NCI-H82 treated with DMSO at 0.1 percent for 48 hours (cell line): Measurements from ENCODE around the gene PRKAG2.

Source experiments
- DNase-seq: peaks from one replicate; lab custom pipeline; 2025; ENCODE audit not compliant: unreplicated experiment; lab: John Stamatoyannopoulos, UW

Gene PRKAG2

GRCh38 chr7:151630851-151631569 is 245.9 kb downstream of the PRKAG2 start:
- no peak for DNase-seq

- no peak for DNase-seq
Observed at GRCh38 chr7:151630358-151630757, 246.6 kb downstream of the PRKAG2 start.

- no peak for DNase-seq
Observed at GRCh38 chr7:151629713-151630272, 247.1 kb downstream of the PRKAG2 start.

DNA sequence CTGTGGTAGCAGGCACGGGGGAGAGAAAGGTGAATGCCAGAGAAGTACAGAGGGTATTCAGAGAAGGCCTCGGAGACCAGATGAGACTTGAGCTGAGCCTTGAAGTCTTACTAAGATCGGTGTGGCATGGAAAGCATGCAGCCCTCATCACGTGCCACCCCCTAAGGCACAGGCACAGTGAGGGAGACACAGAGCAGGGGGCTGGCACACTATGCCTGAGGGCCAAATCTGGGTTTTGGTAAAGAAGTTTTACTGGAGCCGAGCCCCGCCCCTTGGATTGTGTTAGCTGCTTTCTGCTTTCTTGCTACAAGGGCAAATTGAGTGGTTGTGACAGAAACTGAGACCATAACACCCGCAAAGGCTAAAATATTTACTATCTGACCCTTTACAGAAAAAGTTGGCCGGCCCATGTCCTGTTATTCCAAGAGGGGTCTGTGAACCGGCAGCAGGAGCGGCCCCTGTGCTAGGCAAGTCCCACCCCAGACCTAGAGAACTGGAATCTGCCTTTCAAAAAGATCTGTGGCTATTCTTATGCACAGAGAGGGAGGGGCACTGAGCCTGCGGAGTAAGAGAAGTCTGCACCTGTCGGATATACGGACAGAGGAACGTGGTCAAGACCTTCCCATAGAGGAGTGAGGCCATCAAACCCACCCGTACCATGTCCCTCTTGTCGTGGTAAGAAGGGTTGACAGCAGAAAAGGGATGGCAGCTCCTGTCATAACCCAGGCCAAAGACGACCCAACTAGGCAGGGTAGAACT is 247.9 kb downstream of the PRKAG2 start:
- DNase-seq: no peak

DNA sequence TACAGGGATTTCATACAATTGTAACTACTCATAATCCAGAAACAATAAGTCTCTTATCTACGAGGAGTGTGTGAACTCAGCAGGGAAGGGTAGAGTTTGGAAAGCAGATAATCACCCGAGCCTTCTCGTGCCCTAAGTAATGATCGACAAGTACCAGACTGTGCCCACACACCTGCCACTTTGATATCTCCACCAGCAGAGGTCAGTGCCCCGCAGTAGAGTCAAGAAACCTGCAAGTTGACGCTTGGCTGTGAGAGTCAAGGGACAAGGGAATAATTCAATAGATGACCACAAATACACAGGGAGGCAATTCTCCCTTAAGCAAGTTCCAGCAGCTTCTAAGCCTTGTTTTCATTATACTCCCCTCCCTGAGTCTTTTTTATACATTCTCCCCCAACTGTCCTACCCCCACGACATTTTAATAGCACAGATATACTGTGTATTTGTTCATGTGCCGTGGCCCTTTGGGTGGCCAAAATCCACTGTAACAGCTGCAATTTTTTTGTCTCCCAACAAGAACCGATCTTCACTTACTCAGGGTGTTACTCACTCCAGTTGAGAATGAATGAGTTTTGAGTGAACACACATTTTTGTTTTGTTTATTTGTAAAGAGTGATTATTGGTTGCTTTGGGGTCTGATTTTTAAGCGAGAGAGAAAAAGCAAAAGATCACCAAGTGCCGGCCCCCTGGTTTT is 250.3 kb downstream of the PRKAG2 start:
- no peak for DNase-seq

DNA sequence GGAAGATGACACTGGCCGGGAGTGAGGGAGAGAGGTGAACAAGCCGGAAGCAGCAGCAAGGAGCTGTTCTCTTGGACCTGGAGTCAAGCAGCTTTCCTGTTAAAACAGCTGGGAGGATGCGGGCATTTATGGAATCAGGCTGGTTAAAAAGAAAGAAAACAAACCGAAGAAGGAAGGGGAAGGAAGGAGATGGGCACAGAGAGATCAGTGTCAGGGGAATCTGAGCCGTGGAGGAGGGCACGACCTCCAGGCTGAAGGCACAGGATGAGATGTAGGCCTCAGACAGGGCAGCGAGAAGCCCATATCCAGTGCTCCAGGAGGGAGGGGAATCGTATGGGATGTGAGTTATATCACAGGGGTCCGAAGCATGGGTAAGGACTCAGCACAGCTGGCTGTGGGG is 251.3 kb downstream of the PRKAG2 start:
- DNase-seq: no peak

- DNase-seq: no peak
Observed at GRCh38 chr7:151624246-151624928, 252.5 kb downstream of the PRKAG2 start.

DNA sequence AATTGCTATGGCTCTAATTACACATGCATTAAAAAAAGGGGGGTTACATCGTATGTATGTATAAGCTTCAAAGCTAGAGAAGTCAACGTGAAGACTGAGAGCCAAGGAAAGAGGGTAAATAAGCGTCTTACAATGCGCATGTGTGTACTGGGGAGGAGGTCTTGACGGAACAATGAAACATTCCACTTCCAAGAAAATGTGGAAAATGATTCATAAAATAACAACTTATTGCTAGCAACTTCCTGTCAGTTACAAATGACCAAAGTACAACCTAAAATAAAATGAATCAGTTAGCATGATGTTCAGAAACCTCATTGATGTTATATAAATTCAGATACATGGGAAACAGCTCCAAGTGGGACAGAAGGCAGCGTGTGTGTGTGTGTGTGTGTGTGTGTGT is 253.1 kb downstream of the PRKAG2 start:
- DNase-seq: no peak

DNA sequence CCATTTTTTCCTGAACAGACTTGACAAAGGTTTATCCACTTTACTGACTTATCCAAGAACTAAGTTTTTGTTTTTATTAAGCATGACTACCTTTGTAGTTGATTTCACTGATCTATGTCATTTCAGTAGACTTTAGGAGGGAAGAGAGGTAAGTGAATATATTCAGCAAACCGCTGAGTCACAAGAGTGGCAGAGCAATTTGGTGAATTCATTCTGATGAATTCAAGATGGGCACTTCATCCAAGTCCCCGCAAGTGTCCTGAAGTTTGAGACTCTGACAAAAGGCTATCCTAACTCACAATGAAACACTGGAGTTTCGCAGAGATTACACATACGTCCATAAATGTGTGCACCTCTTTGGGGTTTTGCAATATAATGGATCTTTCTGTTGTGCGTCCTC is 255.0 kb downstream of the PRKAG2 start:
- DNase-seq: no peak

DNA sequence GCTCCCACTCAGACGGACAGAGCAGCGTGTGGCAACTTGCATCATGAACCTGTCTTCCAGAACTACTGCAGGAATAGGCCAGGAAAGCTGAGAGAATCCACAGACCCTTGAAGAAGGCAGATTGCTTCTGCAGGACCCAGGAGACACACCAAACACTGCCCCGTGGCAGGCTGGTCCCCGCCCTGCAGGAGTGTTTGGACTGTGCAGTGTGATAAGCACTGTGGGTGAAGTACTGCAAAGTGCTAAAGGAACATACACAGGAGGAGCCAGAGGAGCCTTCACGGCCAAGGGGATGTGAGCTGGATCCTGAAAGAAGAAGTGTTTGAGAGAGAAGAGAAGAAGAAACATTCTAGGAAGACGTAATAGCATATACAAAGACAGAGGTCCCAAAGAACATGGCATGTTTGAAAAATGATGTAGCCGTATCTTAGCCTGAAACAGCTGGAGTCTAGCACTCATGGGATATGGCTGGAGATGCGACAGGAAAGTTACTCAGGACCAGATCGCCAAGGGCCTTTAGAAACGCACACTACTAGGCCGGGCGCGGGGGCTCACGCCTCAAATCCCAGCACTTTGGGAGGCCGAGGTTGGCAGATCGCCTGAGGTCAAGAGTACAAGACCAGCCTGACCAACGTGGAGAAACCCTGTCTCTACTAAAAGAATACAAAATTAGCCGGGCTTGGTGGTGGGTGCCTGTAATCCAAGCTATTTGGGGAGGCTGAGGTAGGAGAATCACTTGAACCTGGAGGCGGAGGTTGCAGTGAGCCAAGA is 260.3 kb downstream of the PRKAG2 start:
- no peak for DNase-seq

DNA sequence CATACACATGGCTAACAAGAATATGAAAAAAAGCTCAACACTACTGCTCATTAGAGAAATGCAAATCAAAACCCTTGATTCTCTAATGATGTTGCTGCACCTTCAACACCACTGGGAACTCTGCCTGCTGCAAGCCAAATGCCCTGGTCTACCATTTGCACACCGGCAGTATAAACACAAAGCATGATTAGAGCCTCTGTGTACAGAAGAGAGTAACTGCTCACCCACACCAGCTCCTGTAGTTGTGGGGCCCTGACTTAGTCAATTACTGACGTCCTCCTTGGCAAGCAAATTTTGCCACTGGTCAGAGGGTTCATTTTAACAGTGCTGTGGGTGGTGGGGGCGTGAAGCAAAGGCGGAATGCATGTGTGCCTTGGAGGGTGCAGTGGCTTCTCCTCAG is 261.1 kb downstream of the PRKAG2 start:
- DNase-seq: no peak

DNA sequence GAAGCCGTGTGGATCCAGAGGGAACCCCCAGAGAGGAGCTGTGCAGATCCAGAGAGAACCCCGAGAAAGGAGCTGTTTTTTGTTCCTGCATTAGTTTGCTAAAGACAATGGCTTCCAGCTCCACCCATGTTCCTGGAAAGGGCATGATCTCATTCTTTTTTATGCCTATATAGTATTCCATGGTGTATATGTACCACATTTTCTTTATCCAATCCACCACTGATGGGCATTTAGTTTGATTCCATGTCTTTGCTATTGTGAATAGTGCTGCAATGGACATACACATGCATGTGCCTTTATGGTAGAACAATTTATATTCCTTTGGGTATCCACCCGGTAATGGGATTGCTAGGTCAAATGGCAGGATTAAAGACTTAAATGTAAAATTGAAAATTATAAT is 261.9 kb downstream of the PRKAG2 start:
- DNase-seq: no peak

GRCh38 chr7:151614019-151614418 is 262.9 kb downstream of the PRKAG2 start:
- no peak for DNase-seq

GRCh38 chr7:151611878-151612277 is 265.0 kb downstream of the PRKAG2 start:
- no peak for DNase-seq

DNA sequence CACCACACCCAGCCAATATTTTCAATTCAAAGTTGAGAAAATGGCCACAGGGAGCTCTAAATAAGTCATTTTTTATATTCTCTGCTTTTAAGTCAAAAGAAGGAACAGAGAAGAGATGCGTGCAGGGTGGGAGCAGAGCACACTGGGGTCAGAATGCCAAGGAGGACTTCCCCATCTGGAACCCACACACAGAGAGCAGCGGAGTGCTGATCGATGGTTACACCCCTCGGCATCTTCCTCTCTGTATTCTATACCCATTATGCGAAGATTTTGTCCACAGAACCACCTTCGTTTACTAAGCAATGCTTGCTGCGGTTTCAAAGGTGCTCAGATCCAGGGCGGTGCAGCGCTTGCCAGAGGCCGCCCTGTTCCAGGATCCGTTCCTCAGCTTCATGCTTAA is 265.9 kb downstream of the PRKAG2 start:
- no peak for DNase-seq

DNA sequence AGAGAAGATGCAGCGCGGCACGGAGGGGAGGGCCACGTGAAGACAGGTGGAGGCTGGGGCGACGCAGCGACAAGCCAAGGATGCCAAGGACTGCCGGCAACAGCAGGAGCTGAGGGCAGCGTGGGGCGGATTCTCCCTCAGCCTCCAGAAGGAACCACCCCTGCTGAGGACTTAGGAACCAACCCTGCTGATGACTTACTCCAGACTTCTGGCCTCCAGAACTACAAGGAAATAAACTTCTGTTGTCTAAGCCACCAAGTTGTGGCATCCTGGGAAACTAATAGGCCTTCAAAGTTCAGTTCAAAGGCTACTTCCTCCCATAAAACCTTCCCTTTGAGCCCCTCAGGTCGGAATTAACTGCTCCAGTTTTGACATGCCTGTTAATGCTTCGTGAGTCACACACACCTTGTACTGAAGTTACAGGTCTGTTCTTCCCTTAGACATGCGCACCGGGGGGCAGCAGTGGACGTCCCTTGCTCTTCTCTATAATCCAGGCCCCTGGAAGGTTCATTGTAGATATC is 268.8 kb downstream of the PRKAG2 start:
- no peak for DNase-seq

DNA sequence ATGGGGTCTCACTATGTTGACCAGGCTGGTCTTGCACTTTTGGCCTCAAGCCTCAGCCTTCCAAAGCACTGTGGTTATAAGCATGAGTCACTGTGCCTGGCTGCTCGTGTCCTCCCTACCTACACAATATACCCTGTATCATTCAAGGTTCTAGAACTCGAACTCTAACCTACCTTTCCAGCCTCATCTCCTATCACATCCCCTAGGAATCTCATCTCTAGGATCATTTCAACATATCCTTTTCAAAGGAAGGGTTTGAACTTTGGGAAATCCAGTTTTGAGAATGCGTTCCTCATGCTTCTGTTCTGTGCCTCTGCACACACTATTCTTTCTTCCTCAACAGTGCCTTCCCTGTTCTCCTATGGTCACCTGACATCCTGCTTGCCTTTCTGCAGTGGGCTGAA is 269.4 kb downstream of the PRKAG2 start:
- DNase-seq: no peak

DNA sequence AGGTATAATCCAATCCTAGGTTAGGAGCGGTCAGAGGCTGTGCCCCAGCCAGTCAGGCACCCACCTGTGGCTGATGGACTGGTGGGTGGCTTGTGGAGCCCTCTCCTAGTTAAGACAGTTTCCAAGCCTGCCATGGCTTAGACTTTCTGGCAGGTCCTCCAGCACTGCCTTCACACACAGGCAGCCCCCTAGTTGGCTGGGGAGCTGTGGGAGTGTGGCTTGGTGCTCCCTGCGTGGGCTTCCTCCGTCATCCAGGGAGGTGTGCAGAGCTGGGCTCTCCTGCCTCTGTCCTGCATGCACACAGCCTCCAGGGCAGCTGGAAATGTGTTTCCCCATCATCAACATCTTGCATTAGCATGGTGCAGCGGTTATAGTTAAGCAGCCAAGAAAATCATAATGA is 273.0 kb downstream of the PRKAG2 start:
- no peak for DNase-seq

DNA sequence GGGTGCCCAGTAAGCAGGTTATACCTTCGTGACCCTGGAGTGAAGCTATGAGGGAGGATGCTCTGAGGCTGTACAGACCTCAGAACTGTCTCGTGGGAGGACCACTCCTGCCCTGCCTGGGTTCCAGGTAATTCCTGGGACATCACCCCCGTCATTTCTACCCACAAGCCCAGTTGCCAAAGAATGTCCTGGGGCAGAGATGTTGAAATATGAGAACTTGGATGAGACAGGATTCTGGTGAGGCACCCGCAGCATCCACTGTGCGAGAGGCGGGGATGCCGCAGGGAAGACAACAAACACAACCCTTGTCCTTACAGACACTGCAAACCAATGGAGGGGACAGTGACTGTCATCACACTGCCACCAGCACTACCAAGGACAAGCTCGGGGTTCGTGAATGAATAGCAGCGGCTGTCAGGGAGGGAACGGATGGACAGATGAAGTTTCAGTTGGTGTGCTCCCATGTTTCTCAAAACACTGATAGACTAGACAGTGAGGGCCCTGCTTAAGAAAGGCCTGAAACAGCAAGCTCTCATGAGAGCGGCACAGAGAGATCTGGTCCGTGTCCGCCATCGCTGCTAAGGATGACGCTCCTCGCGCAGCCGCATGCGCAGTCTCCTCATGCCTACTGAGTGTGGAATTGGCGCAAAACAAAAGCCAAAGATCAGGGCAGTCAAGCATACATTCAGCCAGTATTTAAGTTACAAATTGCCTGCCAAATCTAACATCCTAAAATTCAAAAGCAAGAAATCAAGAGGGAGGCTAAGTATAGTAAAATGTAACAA is 275.2 kb downstream of the PRKAG2 start:
- no peak for DNase-seq
